ENCODE results near the gene IL31RA. TPM values are rescaled to one million over a fixed set of nuclear protein-coding genes. Genes with fewer than 3 reads are reported as not detected.

The IL31RA gene
- total and polyA plus RNA-seq, 2 of the 13 experiments (the other 11 are each of a cell fraction or from before 2014, with no cell fraction given) = not detected

DNA sequence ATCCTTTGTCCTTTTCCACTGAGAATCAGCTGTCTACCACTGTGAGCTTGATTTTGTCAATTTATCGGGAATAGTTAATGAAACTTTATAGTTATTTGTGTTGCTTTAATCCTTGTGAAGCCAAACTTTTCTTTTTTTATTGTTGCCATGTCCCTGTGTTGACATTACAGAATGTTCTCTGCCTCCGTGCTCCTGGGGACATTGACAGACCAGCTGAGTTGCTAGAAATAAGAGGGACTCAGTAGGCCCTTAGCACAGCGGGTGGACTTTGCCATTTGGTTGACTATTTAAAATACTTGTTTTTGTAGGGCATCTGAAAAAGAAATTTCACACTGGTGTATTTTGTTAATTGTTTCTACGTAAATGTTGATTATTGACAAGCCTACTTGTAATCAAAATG lies 70.5 kb downstream of the IL31RA start:
- DNase-seq (ENCODE audit: low spot score) (no peak), ATAC-seq (no peak), FAIRE-seq (no peak)
- H2AFZ ChIP-seq (ENCODE audit: low read length) = no peak overlapping the region
- TF ChIP-seq PBX3 (CRISPR knock-in tag; IDR thresholded peaks at IDR 0.05; ENCODE audit: borderline replicate concordance) = no peak
- TF ChIP-seq KAT8 (CRISPR knock-in tag; IDR thresholded peaks at IDR 0.05) = no peak
- no peak for TF ChIP-seq FOXJ3 (CRISPR knock-in tag; IDR thresholded peaks at IDR 0.05; ENCODE audit: borderline replicate concordance)
- CTCF ChIA-PET (ENCODE audit: low intra/inter-chr PET ratio, low total read pairs) = no interaction called here
- 61% methylated on average over 4 of the region's 4 CpGs for WGBS (ENCODE audit: low lambda C conversion rate)
- in situ Hi-C loops (cut with HindIII; ENCODE audit: extremely low pct_ligation_motif_present, low pct_unique_long_range_greater_than_20kb) = no loop called here
- no peak overlapping the region for H3K27ac ChIP-seq (ENCODE audit: extremely low read length, insufficient read depth, low read length)
- H3K9ac ChIP-seq (ENCODE audit: insufficient read depth, low read depth, low read length) = no peak overlapping the region
- H3K9me3 ChIP-seq (ENCODE audit: low read length) = no peaks in the 10 kb centered on the region
- H3K4me1 ChIP-seq (ENCODE audit: insufficient read depth, low read length) = peaks cover 65% of the 10 kb centered on the region
- intact Hi-C loops (cut with micrococcal nuclease; ENCODE audit: unreplicated experiment) = no loop called here
- no peaks in the 10 kb centered on the region for H4K20me1 ChIP-seq (ENCODE audit: insufficient read depth, low read length)
- no peak overlapping the region for H3K4me3 ChIP-seq (replicated peaks in 1 of 3; ENCODE audit: insufficient read depth in 1 of 3, low read depth in 2 of 3, low read length in 3 of 3)
- H3K27me3 ChIP-seq (ENCODE audit: control insufficient read depth in 1 of 2, insufficient read depth in 2 of 2, low read length in 2 of 2) = no peaks in the 10 kb centered on the region; a peak in 2 of 5 replicates
- no peaks in the 10 kb centered on the region for H3K79me2 ChIP-seq (ENCODE audit: insufficient read depth, low read length)
- POLR2A ChIA-PET = no interaction called here
- no peak overlapping the region for H3K4me2 ChIP-seq (ENCODE audit: low read depth, low read length)
- no peaks in the 10 kb centered on the region for H3K36me3 ChIP-seq (replicated peaks in 1 of 2; ENCODE audit: control insufficient read depth in 1 of 2, insufficient read depth in 2 of 2, low read length in 2 of 2)
- BruUV-seq (replicated peaks) = no TSS peak

DNA sequence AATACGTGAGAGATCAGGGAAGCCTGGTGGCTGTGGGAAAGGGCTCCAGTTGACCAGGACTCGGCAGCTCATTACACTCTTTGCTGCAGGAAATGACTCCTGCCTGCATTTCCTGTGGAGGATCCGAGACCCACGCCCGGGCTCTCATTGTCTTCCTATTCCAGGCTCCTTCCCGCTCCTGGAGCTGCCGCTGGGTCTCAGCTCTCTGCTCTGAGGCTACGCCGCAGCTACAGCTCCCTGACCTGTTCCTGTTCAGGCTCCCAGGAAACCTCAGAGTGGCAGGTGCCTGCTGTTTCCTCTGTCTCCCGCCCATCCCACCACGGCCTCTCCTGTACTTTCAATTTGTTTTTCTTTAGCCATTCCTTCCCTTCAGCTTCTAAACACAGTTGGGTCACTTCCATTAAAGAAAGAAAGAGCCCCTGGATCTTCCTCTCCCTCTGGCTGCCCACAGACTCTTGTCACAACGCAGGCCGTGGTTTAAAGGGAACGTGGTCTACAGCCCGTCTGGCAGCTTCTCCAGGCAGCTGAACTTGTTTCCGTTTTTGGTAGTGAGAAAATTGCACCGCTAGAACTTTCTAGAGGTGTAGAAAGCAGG lies 72.1 kb downstream of the IL31RA start:
- no peak overlapping the region for H3K27ac ChIP-seq (ENCODE audit: extremely low read length, insufficient read depth, low read length)
- H3K79me2 ChIP-seq (ENCODE audit: insufficient read depth, low read length) = no peaks in the 10 kb centered on the region
- 82% methylated on average over 16 of the region's 17 CpGs for WGBS (ENCODE audit: low lambda C conversion rate)
- ChIA-PET CTCF (ENCODE audit: low intra/inter-chr PET ratio, low total read pairs) (no interaction called here), POLR2A (no interaction called here)
- intact Hi-C loops (cut with micrococcal nuclease; ENCODE audit: unreplicated experiment) = no loop called here
- in situ Hi-C loops (cut with HindIII; ENCODE audit: extremely low pct_ligation_motif_present, low pct_unique_long_range_greater_than_20kb) = no loop called here
- H3K9ac ChIP-seq (ENCODE audit: insufficient read depth, low read depth, low read length) = no peak overlapping the region
- H3K36me3 ChIP-seq (replicated peaks in 1 of 2; ENCODE audit: control insufficient read depth in 1 of 2, insufficient read depth in 2 of 2, low read length in 2 of 2) = no peaks in the 10 kb centered on the region
- H3K9me3 ChIP-seq (ENCODE audit: low read length) = no peaks in the 10 kb centered on the region
- no peaks in the 10 kb centered on the region for H4K20me1 ChIP-seq (ENCODE audit: insufficient read depth, low read length)
- no peak overlapping the region for H3K4me2 ChIP-seq (ENCODE audit: low read depth, low read length)
- no peak overlapping the region for H2AFZ ChIP-seq (ENCODE audit: low read length)
- H3K4me3 ChIP-seq (replicated peaks in 1 of 3; ENCODE audit: insufficient read depth in 1 of 3, low read depth in 2 of 3, low read length in 3 of 3) = no peak overlapping the region
- no peak for ATAC-seq
- no peak for TF ChIP-seq SRSF1 (optimal IDR thresholded peaks at IDR 0.05; ENCODE audit: low read depth, low read length)
- TF ChIP-seq ZNF343 (CRISPR knock-in tag; IDR thresholded peaks at IDR 0.05) = no peak
- TF ChIP-seq ZBTB1 (CRISPR knock-in tag; IDR thresholded peaks at IDR 0.05; ENCODE audit: borderline replicate concordance) = no peak
- TF ChIP-seq, protein P1, sequence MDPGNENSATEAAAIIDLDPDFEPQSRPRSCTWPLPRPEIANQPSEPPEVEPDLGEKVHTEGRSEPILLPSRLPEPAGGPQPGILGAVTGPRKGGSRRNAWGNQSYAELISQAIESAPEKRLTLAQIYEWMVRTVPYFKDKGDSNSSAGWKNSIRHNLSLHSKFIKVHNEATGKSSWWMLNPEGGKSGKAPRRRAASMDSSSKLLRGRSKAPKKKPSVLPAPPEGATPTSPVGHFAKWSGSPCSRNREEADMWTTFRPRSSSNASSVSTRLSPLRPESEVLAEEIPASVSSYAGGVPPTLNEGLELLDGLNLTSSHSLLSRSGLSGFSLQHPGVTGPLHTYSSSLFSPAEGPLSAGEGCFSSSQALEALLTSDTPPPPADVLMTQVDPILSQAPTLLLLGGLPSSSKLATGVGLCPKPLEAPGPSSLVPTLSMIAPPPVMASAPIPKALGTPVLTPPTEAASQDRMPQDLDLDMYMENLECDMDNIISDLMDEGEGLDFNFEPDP (CRISPR knock-in tag; conservative IDR thresholded peaks at IDR 0.05) = no peak
- TF ChIP-seq SRY (CRISPR knock-in tag; IDR thresholded peaks at IDR 0.05) = no peak
- DNase-seq (ENCODE audit: low spot score) = no peak
- H3K27me3 ChIP-seq (ENCODE audit: control insufficient read depth in 1 of 2, insufficient read depth in 2 of 2, low read length in 2 of 2) = no peaks in the 10 kb centered on the region
- no TSS peak for BruUV-seq (replicated peaks)
- peaks cover 56% of the 10 kb centered on the region for H3K4me1 ChIP-seq (ENCODE audit: insufficient read depth, low read length)
- FAIRE-seq = no peak

All from HepG2 (cell line).